Measurements from ENCODE around the gene VSNL1. TPM values are rescaled to one million over a fixed set of nuclear protein-coding genes. Genes with fewer than 3 reads are reported as not detected.
A peak's percentile ranks its signal among the peaks of the same experiment; 100 is the strongest.

Gene VSNL1
- total and polyA plus RNA-seq, 2 experiments from 2014 or later: 102 to 112 TPM

DNA sequence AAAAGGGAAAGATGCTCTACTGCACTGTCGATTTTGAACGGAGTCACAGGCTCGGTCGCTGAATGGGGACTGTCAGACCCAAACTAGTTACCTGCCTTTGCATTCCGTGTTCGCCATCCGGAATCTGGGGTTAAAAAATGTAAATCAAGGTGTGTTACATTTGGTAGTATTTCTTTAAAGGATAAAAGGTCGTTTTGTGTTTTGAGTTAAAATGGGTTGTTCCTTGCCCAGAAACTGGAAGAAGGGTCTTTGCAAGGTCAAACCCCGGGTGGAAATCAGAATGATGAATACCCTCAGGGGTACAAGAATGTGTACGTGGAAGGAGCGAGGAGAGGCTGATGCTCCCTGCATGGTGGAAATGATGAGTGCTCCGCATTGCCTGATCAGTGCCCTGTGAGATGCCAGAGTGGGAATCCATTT, 1.0 kb downstream of the VSNL1 start:
- Mint-ChIP-seq H3K4me3 (peak overlapping the region; percentile 93), H3K27ac (peak overlapping the region; percentile 56), H3K27me3 (ENCODE audit: insufficient read depth, low read depth, poor library complexity) (peaks cover 16% of the 10 kb centered on the region), H3K36me3 (ENCODE audit: low read depth) (no peaks in the 10 kb centered on the region), H3K4me1 (peaks cover 36% of the 10 kb centered on the region), H3K9me3 (no peaks in the 10 kb centered on the region; the same call in 2 of the 3 replicates)
- H3K27ac ChIP-seq (ENCODE audit: low read depth): peak overlapping the region; percentile 95; the same call in 1 of the 2 replicates
- no peak overlapping the region for H2AFZ ChIP-seq
- peaks cover 47% of the 10 kb centered on the region for H3K79me2 ChIP-seq (replicated peaks; ENCODE audit: insufficient read depth)
- peak overlapping the region; percentile 82 for H3K4me2 ChIP-seq
- peak overlapping the region; percentile 82 for H3K4me3 ChIP-seq
- TF ChIP-seq ZNF331 (CRISPR knock-in tag; IDR thresholded peaks at IDR 0.05; ENCODE audit: low read depth): no peak
- TF ChIP-seq CREB1 (CRISPR knock-in tag; IDR thresholded peaks at IDR 0.05; ENCODE audit: low read depth): no peak
- TF ChIP-seq, protein P1, sequence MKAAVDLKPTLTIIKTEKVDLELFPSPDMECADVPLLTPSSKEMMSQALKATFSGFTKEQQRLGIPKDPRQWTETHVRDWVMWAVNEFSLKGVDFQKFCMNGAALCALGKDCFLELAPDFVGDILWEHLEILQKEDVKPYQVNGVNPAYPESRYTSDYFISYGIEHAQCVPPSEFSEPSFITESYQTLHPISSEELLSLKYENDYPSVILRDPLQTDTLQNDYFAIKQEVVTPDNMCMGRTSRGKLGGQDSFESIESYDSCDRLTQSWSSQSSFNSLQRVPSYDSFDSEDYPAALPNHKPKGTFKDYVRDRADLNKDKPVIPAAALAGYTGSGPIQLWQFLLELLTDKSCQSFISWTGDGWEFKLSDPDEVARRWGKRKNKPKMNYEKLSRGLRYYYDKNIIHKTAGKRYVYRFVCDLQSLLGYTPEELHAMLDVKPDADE (IDR thresholded peaks at IDR 0.05): no peak
- TF ChIP-seq EZH2 (IDR thresholded peaks at IDR 0.05; ENCODE audit: low read depth, unreplicated experiment): no peak
- TF ChIP-seq JUNB (IDR thresholded peaks at IDR 0.05; ENCODE audit: unreplicated experiment): no peak
- TF ChIP-seq, protein P2, sequence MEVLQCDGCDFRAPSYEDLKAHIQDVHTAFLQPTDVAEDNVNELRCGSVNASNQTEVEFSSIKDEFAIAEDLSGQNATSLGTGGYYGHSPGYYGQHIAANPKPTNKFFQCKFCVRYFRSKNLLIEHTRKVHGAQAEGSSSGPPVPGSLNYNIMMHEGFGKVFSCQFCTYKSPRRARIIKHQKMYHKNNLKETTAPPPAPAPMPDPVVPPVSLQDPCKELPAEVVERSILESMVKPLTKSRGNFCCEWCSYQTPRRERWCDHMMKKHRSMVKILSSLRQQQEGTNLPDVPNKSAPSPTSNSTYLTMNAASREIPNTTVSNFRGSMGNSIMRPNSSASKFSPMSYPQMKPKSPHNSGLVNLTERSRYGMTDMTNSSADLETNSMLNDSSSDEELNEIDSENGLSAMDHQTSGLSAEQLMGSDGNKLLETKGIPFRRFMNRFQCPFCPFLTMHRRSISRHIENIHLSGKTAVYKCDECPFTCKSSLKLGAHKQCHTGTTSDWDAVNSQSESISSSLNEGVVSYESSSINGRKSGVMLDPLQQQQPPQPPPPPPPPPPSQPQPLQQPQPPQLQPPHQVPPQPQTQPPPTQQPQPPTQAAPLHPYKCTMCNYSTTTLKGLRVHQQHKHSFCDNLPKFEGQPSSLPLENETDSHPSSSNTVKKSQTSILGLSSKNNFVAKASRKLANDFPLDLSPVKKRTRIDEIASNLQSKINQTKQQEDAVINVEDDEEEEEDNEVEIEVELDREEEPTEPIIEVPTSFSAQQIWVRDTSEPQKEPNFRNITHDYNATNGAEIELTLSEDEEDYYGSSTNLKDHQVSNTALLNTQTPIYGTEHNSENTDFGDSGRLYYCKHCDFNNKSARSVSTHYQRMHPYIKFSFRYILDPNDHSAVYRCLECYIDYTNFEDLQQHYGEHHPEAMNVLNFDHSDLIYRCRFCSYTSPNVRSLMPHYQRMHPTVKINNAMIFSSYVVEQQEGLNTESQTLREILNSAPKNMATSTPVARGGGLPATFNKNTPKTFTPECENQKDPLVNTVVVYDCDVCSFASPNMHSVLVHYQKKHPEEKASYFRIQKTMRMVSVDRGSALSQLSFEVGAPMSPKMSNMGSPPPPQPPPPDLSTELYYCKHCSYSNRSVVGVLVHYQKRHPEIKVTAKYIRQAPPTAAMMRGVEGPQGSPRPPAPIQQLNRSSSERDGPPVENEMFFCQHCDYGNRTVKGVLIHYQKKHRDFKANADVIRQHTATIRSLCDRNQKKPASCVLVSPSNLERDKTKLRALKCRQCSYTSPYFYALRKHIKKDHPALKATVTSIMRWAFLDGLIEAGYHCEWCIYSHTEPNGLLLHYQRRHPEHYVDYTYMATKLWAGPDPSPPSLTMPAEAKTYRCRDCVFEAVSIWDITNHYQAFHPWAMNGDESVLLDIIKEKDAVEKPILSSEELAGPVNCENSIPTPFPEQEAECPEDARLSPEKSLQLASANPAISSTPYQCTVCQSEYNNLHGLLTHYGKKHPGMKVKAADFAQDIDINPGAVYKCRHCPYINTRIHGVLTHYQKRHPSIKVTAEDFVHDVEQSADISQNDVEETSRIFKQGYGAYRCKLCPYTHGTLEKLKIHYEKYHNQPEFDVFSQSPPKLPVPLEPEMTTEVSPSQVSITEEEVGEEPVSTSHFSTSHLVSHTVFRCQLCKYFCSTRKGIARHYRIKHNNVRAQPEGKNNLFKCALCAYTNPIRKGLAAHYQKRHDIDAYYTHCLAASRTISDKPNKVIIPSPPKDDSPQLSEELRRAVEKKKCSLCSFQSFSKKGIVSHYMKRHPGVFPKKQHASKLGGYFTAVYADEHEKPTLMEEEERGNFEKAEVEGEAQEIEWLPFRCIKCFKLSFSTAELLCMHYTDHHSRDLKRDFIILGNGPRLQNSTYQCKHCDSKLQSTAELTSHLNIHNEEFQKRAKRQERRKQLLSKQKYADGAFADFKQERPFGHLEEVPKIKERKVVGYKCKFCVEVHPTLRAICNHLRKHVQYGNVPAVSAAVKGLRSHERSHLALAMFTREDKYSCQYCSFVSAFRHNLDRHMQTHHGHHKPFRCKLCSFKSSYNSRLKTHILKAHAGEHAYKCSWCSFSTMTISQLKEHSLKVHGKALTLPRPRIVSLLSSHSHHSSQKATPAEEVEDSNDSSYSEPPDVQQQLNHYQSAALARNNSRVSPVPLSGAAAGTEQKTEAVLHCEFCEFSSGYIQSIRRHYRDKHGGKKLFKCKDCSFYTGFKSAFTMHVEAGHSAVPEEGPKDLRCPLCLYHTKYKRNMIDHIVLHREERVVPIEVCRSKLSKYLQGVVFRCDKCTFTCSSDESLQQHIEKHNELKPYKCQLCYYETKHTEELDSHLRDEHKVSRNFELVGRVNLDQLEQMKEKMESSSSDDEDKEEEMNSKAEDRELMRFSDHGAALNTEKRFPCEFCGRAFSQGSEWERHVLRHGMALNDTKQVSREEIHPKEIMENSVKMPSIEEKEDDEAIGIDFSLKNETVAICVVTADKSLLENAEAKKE (CRISPR knock-in tag; IDR thresholded peaks at IDR 0.05): no peak
- TF ChIP-seq, protein P3, sequence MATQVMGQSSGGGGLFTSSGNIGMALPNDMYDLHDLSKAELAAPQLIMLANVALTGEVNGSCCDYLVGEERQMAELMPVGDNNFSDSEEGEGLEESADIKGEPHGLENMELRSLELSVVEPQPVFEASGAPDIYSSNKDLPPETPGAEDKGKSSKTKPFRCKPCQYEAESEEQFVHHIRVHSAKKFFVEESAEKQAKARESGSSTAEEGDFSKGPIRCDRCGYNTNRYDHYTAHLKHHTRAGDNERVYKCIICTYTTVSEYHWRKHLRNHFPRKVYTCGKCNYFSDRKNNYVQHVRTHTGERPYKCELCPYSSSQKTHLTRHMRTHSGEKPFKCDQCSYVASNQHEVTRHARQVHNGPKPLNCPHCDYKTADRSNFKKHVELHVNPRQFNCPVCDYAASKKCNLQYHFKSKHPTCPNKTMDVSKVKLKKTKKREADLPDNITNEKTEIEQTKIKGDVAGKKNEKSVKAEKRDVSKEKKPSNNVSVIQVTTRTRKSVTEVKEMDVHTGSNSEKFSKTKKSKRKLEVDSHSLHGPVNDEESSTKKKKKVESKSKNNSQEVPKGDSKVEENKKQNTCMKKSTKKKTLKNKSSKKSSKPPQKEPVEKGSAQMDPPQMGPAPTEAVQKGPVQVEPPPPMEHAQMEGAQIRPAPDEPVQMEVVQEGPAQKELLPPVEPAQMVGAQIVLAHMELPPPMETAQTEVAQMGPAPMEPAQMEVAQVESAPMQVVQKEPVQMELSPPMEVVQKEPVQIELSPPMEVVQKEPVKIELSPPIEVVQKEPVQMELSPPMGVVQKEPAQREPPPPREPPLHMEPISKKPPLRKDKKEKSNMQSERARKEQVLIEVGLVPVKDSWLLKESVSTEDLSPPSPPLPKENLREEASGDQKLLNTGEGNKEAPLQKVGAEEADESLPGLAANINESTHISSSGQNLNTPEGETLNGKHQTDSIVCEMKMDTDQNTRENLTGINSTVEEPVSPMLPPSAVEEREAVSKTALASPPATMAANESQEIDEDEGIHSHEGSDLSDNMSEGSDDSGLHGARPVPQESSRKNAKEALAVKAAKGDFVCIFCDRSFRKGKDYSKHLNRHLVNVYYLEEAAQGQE (IDR thresholded peaks at IDR 0.05; ENCODE audit: unreplicated experiment): no peak
- no peak for TF ChIP-seq ZNF114 (CRISPR knock-in tag; IDR thresholded peaks at IDR 0.05)
- no peak for TF ChIP-seq EZH2phosphoT487 (IDR thresholded peaks at IDR 0.05; ENCODE audit: unreplicated experiment)
- TF ChIP-seq STAT1 (IDR thresholded peaks at IDR 0.05; ENCODE audit: unreplicated experiment): no peak
- TF ChIP-seq NANOG (IDR thresholded peaks at IDR 0.05; ENCODE audit: borderline replicate concordance): no peak
- H3K36me3 ChIP-seq (ENCODE audit: insufficient read depth): no peaks in the 10 kb centered on the region
- H3F3A ChIP-seq (replicated peaks; ENCODE audit: low read depth): peaks cover 13% of the 10 kb centered on the region
- H3K27me3 ChIP-seq (ENCODE audit: insufficient read depth): peaks cover 13% of the 10 kb centered on the region
- DNase-seq (ENCODE audit: low spot score): no peak
- H3K4me1 ChIP-seq (ENCODE audit: insufficient read depth): peaks cover 35% of the 10 kb centered on the region
- no peaks in the 10 kb centered on the region for H3K9me2 ChIP-seq (ENCODE audit: insufficient read depth)
- H4K20me1 ChIP-seq (replicated peaks; ENCODE audit: insufficient read depth): no peaks in the 10 kb centered on the region
- no peak for ATAC-seq

Data from GM23338 (cell line).